GM12878 (cell line): ENCODE measurements around the gene VCL. TPM values are rescaled to one million over a fixed set of nuclear protein-coding genes. Genes with fewer than 3 reads are reported as not detected.

ENCODE experiments used
- ATAC-seq: fragments of 200-7000 bp; cut with Tn5 transposase; 3 replicates; pipeline ENCODE4 v1.9.1; 2020; ENCODE audit warnings: mild to moderate bottlenecking, moderate library complexity
- BruUV-seq: library from RNA; stranded (reverse); fragments of 400-500 nt; replicated peaks from 2 replicates; lab custom pipeline; 2021; lab: Mats Ljungman, UMichigan
- CTCF ChIA-PET: fragments of 300-600 bp; sonication (Branson Sonifier 250); formaldehyde crosslinking; extraction: SDS; loops from one replicate; lab custom pipeline; 2021; ENCODE audit warnings: inconsistent platforms; lab: Yijun Ruan, JAX
- POLR2A ChIA-PET: fragments of 350-600 bp; formaldehyde crosslinking; extraction: SDS; loops from one replicate; lab custom pipeline; 2021; ENCODE audit warnings: inconsistent platforms; lab: Charles Lee
- RAD21 ChIA-PET: fragments of 300-600 bp; sonication (Branson Sonifier 250); formaldehyde crosslinking; loops from one replicate; lab custom pipeline; 2023; ENCODE audit warnings: antibody characterized with exemption; ENCODE audit not compliant: unreplicated experiment; lab: Charles Lee
- SMC1A ChIA-PET: fragments of 300-600 bp; sonication (Branson Sonifier 250); formaldehyde crosslinking; loops from one replicate; lab custom pipeline; 2023; ENCODE audit not compliant: unreplicated experiment, uncharacterized antibody; lab: Charles Lee
- DNase-seq: peaks from one replicate; pipeline ENCODE4 v3.0.0-alpha.2; 2011; ENCODE audit warnings: low read depth, low spot score
- FAIRE-seq: peaks from 3 replicates; lab custom pipeline; 2011; peaks lifted over from hg19 to GRCh38; lab: Jason Lieb, UNC
- H2AFZ ChIP-seq: 2 replicates; pipeline ENCODE4 v1.6.0; 2011; ENCODE audit warnings: low read depth, low read length, control low read depth; ENCODE audit not compliant: control insufficient read depth
- H3K27ac ChIP-seq: 2 replicates; pipeline ENCODE4 v1.5.1; 2011; ENCODE audit warnings: control low read depth; ENCODE audit not compliant: control insufficient read depth, insufficient read depth
- H3K27me3 ChIP-seq, 2 experiments: replicated peaks in 1 of 2; 2 replicates each; pipeline versions ENCODE4 v1.6.0 to v1.6.1; 2011; ENCODE audit warnings: low read length in 1 of 2; ENCODE audit not compliant: control insufficient read depth in 2 of 2, insufficient read depth in 2 of 2
- H3K36me3 ChIP-seq, 2 experiments: 2 replicates each; pipeline ENCODE4 v1.5.1; 2011; ENCODE audit warnings: low read length in 1 of 2; ENCODE audit not compliant: control insufficient read depth in 2 of 2, insufficient read depth in 2 of 2
- H3K4me1 ChIP-seq: 2 replicates; pipeline ENCODE4 v1.6.1; 2011; ENCODE audit warnings: mild to moderate bottlenecking, low read length, moderate library complexity, mixed read lengths; ENCODE audit not compliant: control insufficient read depth, insufficient read depth
- H3K4me2 ChIP-seq: 2 replicates; pipeline ENCODE4 v1.6.0; 2011; ENCODE audit warnings: control low read depth; ENCODE audit not compliant: control insufficient read depth, insufficient read depth
- H3K4me3 ChIP-seq: fragments of 200-600 bp; sonication (generic); 2 replicates; pipeline ENCODE4 v1.5.1; 2016
- H3K79me2 ChIP-seq: 2 replicates; pipeline ENCODE4 v1.6.0; 2011; ENCODE audit warnings: low read length; ENCODE audit not compliant: control insufficient read depth, insufficient read depth
- H3K9ac ChIP-seq: 2 replicates; pipeline ENCODE4 v1.8.0; 2011; ENCODE audit warnings: low read length, control low read depth, mixed read lengths; ENCODE audit not compliant: control insufficient read depth, insufficient read depth
- H3K9me3 ChIP-seq: replicated peaks from 3 replicates; pipeline ENCODE4 v1.5.1; 2011; ENCODE audit warnings: mild to moderate bottlenecking, low read length; ENCODE audit not compliant: control insufficient read depth, insufficient read depth
- H4K20me1 ChIP-seq: 2 replicates; pipeline ENCODE4 v1.6.0; 2011; ENCODE audit not compliant: control insufficient read depth, insufficient read depth
- BMI1 ChIP-seq: fragments of 450-650 bp; IDR thresholded peaks from 2 replicates; pipeline ENCODE4 v1.6.1; 2016; ENCODE audit warnings: mild to moderate bottlenecking, moderate library complexity, borderline replicate concordance
- EZH2 ChIP-seq: IDR thresholded peaks from 2 replicates; pipeline ENCODE4 v1.6.1; 2012; ENCODE audit warnings: low read depth, mild to moderate bottlenecking, control low read depth, inconsistent platforms, low read length, borderline replicate concordance; ENCODE audit not compliant: control insufficient read depth
- IKZF1 ChIP-seq: fragments of 450-650 bp; conservative IDR thresholded peaks from 2 replicates; pipeline ENCODE4 v1.6.1; 2017; ENCODE audit warnings: antibody characterized with exemption, mild to moderate bottlenecking
- MLLT1 ChIP-seq: fragments of 450-650 bp; IDR thresholded peaks from 2 replicates; pipeline ENCODE4 v1.6.1; 2016; ENCODE audit warnings: mild to moderate bottlenecking
- MYB ChIP-seq: fragments of 150-350 bp; IDR thresholded peaks from 2 replicates; pipeline ENCODE4 v1.6.1; 2014; ENCODE audit warnings: mild to moderate bottlenecking, low read depth, low read length, borderline replicate concordance
- NFXL1 ChIP-seq: fragments of 450-650 bp; IDR thresholded peaks from 2 replicates; pipeline ENCODE4 v1.6.1; 2017; ENCODE audit warnings: antibody characterized with exemption, mild to moderate bottlenecking, borderline replicate concordance
- NR2C1 ChIP-seq: fragments of 450-650 bp; IDR thresholded peaks from 2 replicates; pipeline ENCODE4 v1.6.1; 2017; ENCODE audit warnings: antibody characterized with exemption, mild to moderate bottlenecking, moderate library complexity
- PAX5 ChIP-seq: IDR thresholded peaks from 2 replicates; pipeline ENCODE4 v1.6.1; 2011; ENCODE audit warnings: low read depth, low read length, borderline replicate concordance
- POU2F2 ChIP-seq: IDR thresholded peaks from 3 replicates; pipeline ENCODE4 v1.6.1; 2011; ENCODE audit warnings: low read depth, mild to moderate bottlenecking, low read length, borderline replicate concordance
- WGBS: methylation state at CpG from one replicate; pipeline ENCODE4 v1.1.6; 2016; ENCODE audit warnings: low lambda C conversion rate; ENCODE audit not compliant: insufficient replicate concordance, insufficient coverage; ENCODE audit errors: missing lambda C conversion rate; 5-methylcytosine and 5-hydroxymethylcytosine counted together
- in situ Hi-C: fragments of 300-500 bp; cut with MboI; formaldehyde crosslinking; loops from 9 replicates; pipeline ENCODE4 v1.14.3; 2018; ENCODE audit warnings: mixed read lengths
- intact Hi-C: fragments of 100-400 bp; cut with micrococcal nuclease; formaldehyde crosslinking; loops from one replicate; pipeline ENCODE4 v1.14.2; 2022; ENCODE audit not compliant: unreplicated experiment
- polyA plus RNA-seq, 11 experiments: library from polyadenylated mRNA; depleted of rRNA in 4 of 11; unstranded in 6 of 11; stranded (reverse) in 5 of 11; fragments of >200 nt; fragmentation: Nextera tagmentation in 4 of 11; fragmentation: Illumina TruSeq in 1 of 11; extraction: Ambion mirVana in 4 of 11; extraction: Trizol in 1 of 11; gene quantifications; 1 replicate in 1 of 11; 2 replicates in 10 of 11; pipeline versions ENCODE4 v1.2.1 to v1.2.3, GENCODE V29; 2011 to 2016; ENCODE audit warnings: inconsistent platforms in 2 of 11, missing spikeins in 2 of 11, low read depth in 1 of 11
- total RNA-seq, 4 experiments: library from RNA; depleted of rRNA in 3 of 4; stranded (reverse); fragments of >200 nt in 3 of 4; fragmentation: Illumina TruSeq in 1 of 4; extraction: Trizol in 1 of 4; gene quantifications; 2 replicates each; pipeline versions ENCODE4 v1.2.1 to v1.2.3, GENCODE V29; 2013 to 2021
- TF ChIP-seq, protein P1 (sequence below): fragments of 450-650 bp; IDR thresholded peaks from 2 replicates; pipeline ENCODE4 v1.6.1; 2018; ENCODE audit warnings: borderline replicate concordance, mild to moderate bottlenecking; ENCODE audit not compliant: partially characterized antibody
- TF ChIP-seq, protein P2 (sequence below): fragments of 150-350 bp; IDR thresholded peaks from 2 replicates; pipeline ENCODE4 v1.6.1; 2016; ENCODE audit warnings: low read depth, low read length

Gene VCL
- total and polyA plus RNA-seq, 10 of the 15 experiments (the other 5 are each of a cell fraction or from before 2014, with no cell fraction given) = 6.7 to 54.6 (median 24.3) TPM

- TF ChIP-seq MYB = no peak
These were observed 41.7 kb downstream of the VCL start (continued) for GRCh38 chr10:74039561-74040145.

DNA sequence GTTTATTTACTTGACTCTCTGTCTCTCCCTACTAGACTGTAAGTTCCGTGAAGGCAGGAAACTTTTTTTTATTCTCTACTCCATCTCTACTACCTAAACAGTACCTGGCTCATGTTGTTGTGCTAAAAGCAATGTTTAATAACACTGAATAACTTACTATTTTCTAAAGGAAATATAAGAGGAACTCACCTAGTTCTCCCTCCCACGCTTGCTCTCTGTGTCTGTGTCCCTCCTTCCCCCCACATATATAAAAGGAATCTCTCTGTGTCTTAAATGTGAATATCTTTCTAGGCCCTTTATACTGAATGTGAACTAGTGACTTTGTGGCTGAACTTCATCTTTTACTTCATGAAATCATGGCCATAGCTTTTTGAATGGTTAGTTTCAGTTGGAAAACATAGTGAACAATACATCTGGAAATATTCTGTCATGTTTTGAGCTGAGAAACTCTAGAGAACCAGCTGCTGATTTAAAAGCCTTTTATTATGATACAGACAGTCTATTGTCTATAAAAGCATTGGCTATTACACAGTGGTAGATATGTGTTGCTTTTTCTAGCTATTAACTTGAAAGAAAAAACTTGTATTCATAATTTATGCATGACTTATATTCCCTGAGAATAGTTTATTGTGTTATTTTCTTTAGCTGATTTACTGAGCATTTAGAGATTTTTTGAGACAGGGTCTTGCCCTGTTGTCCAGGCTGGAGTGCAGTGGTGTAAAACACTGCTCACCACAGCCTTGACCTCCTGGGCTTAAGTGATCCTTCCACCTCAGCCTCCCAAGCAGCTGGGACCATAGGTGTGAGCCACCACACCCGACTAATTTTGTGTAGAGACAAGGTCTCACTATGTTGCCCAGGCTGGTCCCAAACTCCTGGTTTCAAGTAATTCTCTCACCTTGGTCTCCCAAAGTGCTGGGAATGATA is 42.5 kb downstream of the VCL start:
- CTCF ChIA-PET = interaction anchor here (0.9 to 2.6 kb wide), 6 partner anchors 9 to 154 kb away, joined by 3 to 10 read pairs (median 4); no protein-coding TSS in a partner anchor
- no peak overlapping the region for H3K4me2 ChIP-seq
- in situ Hi-C loops (no loop called here), intact Hi-C loops (no loop called here)
- no peaks in the 10 kb centered on the region for H3K4me1 ChIP-seq
- RAD21 ChIA-PET = interaction anchor here (0.6 to 1.7 kb wide), 3 partner anchors 41 to 385 kb away, joined by 3 read pairs; no protein-coding TSS in a partner anchor
- POLR2A ChIA-PET = interaction anchor here (1.4 to 1.5 kb wide), 2 partner anchors 9 to 84 kb away, joined by 3 read pairs; no protein-coding TSS in a partner anchor
- H3K27me3 ChIP-seq = no peaks in the 10 kb centered on the region
- no TSS peak for BruUV-seq
- ATAC-seq = no peak
- DNase-seq = no peak
- H3K9ac ChIP-seq = no peak overlapping the region
- no peaks in the 10 kb centered on the region for H3K79me2 ChIP-seq
- SMC1A ChIA-PET = interaction anchor here (0.6 to 3.5 kb wide), 8 partner anchors 10 to 84 kb away, joined by 3 to 19 read pairs (median 3); no protein-coding TSS in a partner anchor
- no peaks in the 10 kb centered on the region for H3K9me3 ChIP-seq
- H3K27ac ChIP-seq = no peak overlapping the region
- no peak overlapping the region for H3K4me3 ChIP-seq
- 59% methylated on average over 3 of the region's 3 CpGs for WGBS
- no peaks in the 10 kb centered on the region for H4K20me1 ChIP-seq
- H3K36me3 ChIP-seq = no peaks in the 10 kb centered on the region
- peak; percentile 44 for FAIRE-seq
- H2AFZ ChIP-seq = no peak overlapping the region
- TF ChIP-seq BMI1 (no peak), NR2C1 (no peak), NFXL1 (no peak), PAX5 (no peak), POU2F2 (no peak), IKZF1 (no peak), EZH2 (no peak), MLLT1 (no peak)
- TF ChIP-seq, protein P1, sequence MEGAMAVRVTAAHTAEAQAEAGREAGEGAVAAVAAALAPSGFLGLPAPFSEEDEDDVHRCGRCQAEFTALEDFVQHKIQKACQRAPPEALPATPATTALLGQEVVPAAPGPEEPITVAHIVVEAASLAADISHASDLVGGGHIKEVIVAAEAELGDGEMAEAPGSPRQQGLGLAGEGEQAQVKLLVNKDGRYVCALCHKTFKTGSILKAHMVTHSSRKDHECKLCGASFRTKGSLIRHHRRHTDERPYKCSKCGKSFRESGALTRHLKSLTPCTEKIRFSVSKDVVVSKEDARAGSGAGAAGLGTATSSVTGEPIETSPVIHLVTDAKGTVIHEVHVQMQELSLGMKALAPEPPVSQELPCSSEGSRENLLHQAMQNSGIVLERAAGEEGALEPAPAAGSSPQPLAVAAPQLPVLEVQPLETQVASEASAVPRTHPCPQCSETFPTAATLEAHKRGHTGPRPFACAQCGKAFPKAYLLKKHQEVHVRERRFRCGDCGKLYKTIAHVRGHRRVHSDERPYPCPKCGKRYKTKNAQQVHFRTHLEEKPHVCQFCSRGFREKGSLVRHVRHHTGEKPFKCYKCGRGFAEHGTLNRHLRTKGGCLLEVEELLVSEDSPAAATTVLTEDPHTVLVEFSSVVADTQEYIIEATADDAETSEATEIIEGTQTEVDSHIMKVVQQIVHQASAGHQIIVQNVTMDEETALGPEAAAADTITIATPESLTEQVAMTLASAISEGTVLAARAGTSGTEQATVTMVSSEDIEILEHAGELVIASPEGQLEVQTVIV = no peak
- TF ChIP-seq, protein P2, sequence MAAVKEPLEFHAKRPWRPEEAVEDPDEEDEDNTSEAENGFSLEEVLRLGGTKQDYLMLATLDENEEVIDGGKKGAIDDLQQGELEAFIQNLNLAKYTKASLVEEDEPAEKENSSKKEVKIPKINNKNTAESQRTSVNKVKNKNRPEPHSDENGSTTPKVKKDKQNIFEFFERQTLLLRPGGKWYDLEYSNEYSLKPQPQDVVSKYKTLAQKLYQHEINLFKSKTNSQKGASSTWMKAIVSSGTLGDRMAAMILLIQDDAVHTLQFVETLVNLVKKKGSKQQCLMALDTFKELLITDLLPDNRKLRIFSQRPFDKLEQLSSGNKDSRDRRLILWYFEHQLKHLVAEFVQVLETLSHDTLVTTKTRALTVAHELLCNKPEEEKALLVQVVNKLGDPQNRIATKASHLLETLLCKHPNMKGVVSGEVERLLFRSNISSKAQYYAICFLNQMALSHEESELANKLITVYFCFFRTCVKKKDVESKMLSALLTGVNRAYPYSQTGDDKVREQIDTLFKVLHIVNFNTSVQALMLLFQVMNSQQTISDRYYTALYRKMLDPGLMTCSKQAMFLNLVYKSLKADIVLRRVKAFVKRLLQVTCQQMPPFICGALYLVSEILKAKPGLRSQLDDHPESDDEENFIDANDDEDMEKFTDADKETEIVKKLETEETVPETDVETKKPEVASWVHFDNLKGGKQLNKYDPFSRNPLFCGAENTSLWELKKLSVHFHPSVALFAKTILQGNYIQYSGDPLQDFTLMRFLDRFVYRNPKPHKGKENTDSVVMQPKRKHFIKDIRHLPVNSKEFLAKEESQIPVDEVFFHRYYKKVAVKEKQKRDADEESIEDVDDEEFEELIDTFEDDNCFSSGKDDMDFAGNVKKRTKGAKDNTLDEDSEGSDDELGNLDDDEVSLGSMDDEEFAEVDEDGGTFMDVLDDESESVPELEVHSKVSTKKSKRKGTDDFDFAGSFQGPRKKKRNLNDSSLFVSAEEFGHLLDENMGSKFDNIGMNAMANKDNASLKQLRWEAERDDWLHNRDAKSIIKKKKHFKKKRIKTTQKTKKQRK = no peak
